Stimulated activated CD4-positive, alpha-beta T cell treated with anti-CD3 and anti-CD28 coated beads, Interleukin-1b, Interleukin-23, amount 100 ng/mL, for 1 hour (primary cell): ENCODE measurements around the gene CTNNA2.

Experiments
- DNase-seq, 2 donors: peaks; one replicate each; pipeline ENCODE4 v3.0.0-alpha.2; 2020; ENCODE audit warnings: low read depth in 2 of 2

CTNNA2 gene

GRCh38 chr2:80476535-80477117 is 963.8 kb downstream of the CTNNA2 start:
- no peak for DNase-seq

- DNase-seq, result no peak
Measured at GRCh38 chr2:80482276-80482675, 969.4 kb downstream of the CTNNA2 start.

- no peak for DNase-seq
Measured at GRCh38 chr2:80489717-80490116, 976.9 kb downstream of the CTNNA2 start.

- no peak for DNase-seq
Measured at GRCh38 chr2:80490964-80491363, 978.1 kb downstream of the CTNNA2 start.

- DNase-seq, result no peak
Measured at GRCh38 chr2:80496346-80496745, 983.5 kb downstream of the CTNNA2 start.

GRCh38 chr2:80496775-80497174 is 983.9 kb downstream of the CTNNA2 start:
- no peak for DNase-seq

GRCh38 chr2:80499095-80499494 is 986.2 kb downstream of the CTNNA2 start:
- no peak for DNase-seq

GRCh38 chr2:80501874-80502624 is 989.2 kb downstream of the CTNNA2 start:
- DNase-seq, result no peak

GRCh38 chr2:80506563-80506962 is 993.7 kb downstream of the CTNNA2 start:
- no peak for DNase-seq

- DNase-seq, result no peak
Measured at GRCh38 chr2:80510716-80511115, 997.9 kb downstream of the CTNNA2 start.

GRCh38 chr2:80515964-80516363 is 1003.1 kb downstream of the CTNNA2 start:
- no peak for DNase-seq

- no peak for DNase-seq
Measured at GRCh38 chr2:80517316-80517715, 1004.5 kb downstream of the CTNNA2 start.

GRCh38 chr2:80519121-80519643 is 1006.3 kb downstream of the CTNNA2 start:
- DNase-seq, result no peak

GRCh38 chr2:80519699-80520291 is 1006.9 kb downstream of the CTNNA2 start:
- no peak for DNase-seq

- no peak for DNase-seq
Measured at GRCh38 chr2:80525152-80525551, 1012.3 kb downstream of the CTNNA2 start.

GRCh38 chr2:80527119-80527518 is 1014.3 kb downstream of the CTNNA2 start:
- DNase-seq, result no peak

- DNase-seq, result no peak
Measured at GRCh38 chr2:80529466-80530165, 1016.8 kb downstream of the CTNNA2 start.

- no peak for DNase-seq
Measured at GRCh38 chr2:80530442-80531064, 1017.7 kb downstream of the CTNNA2 start.

- no peak for DNase-seq
Measured at GRCh38 chr2:80531319-80531718, 1018.5 kb downstream of the CTNNA2 start.

GRCh38 chr2:80545420-80546210 is 1032.8 kb downstream of the CTNNA2 start:
- DNase-seq, result no peak

- no peak for DNase-seq
Measured at GRCh38 chr2:80546766-80547165, 1033.9 kb downstream of the CTNNA2 start.
